ENCODE data around the gene EGLN3.
A peak's percentile ranks its signal among the peaks of the same experiment; 100 is the strongest.

EGLN3 gene

GRCh38 chr14:33951183-33951840, 438 bp upstream of the EGLN3 start:
- Mint-ChIP-seq H3K27me3 (peaks cover 34% of the 10 kb centered on the region), H3K4me3 (peak overlapping the region; percentile 78), H3K4me1 (ENCODE audit: low read depth) (peaks cover 30% of the 10 kb centered on the region), H3K9me3 (ENCODE audit: low read depth) (no peaks in the 10 kb centered on the region), H3K36me3 (no peaks in the 10 kb centered on the region), H3K27ac (no peak overlapping the region)

DNA sequence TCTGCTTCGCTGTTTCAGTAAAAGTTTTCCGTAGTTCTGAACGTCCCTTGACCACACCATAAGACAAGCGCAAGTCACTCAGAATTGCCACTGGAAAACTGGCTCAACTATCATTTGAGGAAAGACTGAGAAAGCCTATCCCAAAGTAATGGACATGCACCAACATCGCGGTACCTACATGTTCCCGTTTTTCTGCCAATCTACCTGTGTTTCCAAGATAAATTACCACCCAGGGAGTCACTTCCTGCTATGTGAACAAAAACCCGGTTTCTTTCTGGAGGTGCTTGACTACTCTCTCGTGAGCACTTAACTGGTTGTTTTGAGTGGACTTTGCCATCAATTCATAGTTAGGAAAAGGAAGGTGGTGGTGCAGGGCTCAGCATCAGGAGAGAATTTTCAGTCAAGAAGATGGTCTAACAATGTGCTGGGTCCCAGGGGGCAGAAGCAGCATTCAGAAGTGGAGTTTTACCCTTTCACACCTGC, 1.4 kb downstream of the EGLN3 start:
- H3K27ac Mint-ChIP-seq, result no peak overlapping the region
- H3K4me3 Mint-ChIP-seq, result peak overlapping the region; percentile 85
- H3K36me3 Mint-ChIP-seq, result no peaks in the 10 kb centered on the region
- no peaks in the 10 kb centered on the region for H3K9me3 Mint-ChIP-seq (ENCODE audit: low read depth)
- H3K27me3 Mint-ChIP-seq, result peaks cover 30% of the 10 kb centered on the region
- peaks cover 31% of the 10 kb centered on the region for H3K4me1 Mint-ChIP-seq (ENCODE audit: low read depth)

DNA sequence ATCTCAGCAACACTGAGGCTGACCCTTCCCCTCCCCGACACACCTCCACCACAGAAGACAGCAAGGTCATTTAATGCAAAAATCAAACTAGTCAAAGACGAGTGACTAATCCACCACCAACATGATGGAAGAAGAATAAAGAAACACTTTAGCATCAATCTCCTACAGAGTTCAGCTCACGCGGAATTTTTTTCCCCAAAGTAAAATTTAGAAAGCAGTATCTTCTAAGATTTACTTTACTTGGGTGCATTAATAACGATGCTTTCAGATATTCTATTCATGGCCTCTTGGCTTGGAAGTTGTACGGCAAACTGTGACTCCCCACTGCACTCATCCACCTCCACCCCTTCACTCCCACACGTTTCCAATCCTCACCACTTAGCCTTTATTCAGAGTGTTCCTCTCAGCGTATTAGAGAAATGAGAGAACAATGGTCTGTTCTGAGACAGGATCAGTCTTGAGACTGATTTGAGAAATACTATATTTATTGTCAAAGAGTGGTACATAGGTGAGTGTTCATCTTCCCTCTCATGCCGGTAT, 1.9 kb downstream of the EGLN3 start:
- H3K4me3 Mint-ChIP-seq, result peak overlapping the region; percentile 40
- H3K27ac Mint-ChIP-seq, result no peak overlapping the region
- H3K4me1 Mint-ChIP-seq (ENCODE audit: low read depth), result peaks cover 31% of the 10 kb centered on the region
- no peaks in the 10 kb centered on the region for H3K9me3 Mint-ChIP-seq (ENCODE audit: low read depth)
- H3K36me3 Mint-ChIP-seq, result no peaks in the 10 kb centered on the region
- peaks cover 29% of the 10 kb centered on the region for H3K27me3 Mint-ChIP-seq

- Mint-ChIP-seq H3K4me3 (peak overlapping the region; percentile 40), H3K36me3 (no peaks in the 10 kb centered on the region), H3K4me1 (ENCODE audit: low read depth) (peaks cover 31% of the 10 kb centered on the region), H3K27me3 (peaks cover 27% of the 10 kb centered on the region), H3K9me3 (ENCODE audit: low read depth) (no peaks in the 10 kb centered on the region), H3K27ac (no peak overlapping the region)
Measured at GRCh38 chr14:33948145-33948868, 2.6 kb downstream of the EGLN3 start.

GRCh38 chr14:33946679-33947476, 4.0 kb downstream of the EGLN3 start:
- Mint-ChIP-seq H3K4me1 (ENCODE audit: low read depth) (peaks cover 28% of the 10 kb centered on the region), H3K9me3 (ENCODE audit: low read depth) (no peaks in the 10 kb centered on the region), H3K27me3 (peaks cover 22% of the 10 kb centered on the region), H3K4me3 (no peak overlapping the region), H3K27ac (no peak overlapping the region), H3K36me3 (no peaks in the 10 kb centered on the region)

GRCh38 chr14:33945210-33946088, 5.4 kb downstream of the EGLN3 start:
- Mint-ChIP-seq H3K27me3 (peaks cover 16% of the 10 kb centered on the region), H3K9me3 (ENCODE audit: low read depth) (no peaks in the 10 kb centered on the region), H3K4me3 (no peak overlapping the region), H3K4me1 (ENCODE audit: low read depth) (peaks cover 17% of the 10 kb centered on the region), H3K27ac (no peak overlapping the region), H3K36me3 (no peaks in the 10 kb centered on the region)

DNA sequence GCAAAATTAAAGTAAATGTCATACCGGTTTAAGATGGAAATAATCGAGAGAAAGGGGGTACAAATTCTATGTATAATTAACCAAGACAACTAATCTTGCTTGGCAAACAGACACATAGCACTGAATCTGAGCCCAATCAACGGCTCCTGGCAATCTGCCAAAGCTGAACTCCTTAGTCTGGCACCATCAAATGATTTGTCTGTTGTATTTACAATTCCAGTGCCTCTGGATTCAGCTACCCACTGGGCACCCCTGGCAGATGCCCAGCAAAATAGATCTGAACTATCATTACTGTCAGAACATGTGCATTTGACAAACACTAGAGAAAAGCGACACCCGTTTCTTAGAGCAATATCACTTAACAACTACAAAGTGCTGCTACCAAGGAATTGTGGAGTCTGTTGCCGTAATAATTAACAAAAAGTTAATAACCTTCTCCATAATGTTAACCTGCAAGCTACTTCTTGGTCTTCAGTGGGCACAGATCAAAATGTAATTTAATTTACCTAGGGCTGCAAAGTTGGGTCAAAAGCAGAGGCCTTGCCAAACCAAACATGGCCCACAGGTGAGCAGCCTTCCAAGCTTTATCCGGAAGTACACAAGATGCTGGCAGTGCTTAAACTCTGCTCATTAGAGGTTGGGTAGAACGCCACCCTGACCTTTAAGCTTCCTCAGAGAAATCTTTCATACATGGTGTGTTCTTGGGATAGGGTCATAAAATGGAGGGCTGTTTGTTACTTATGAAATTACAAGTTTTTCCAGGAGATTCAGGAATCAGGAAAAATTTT, 7.6 kb downstream of the EGLN3 start:
- H3K9me3 Mint-ChIP-seq (ENCODE audit: low read depth), result no peaks in the 10 kb centered on the region

DNA sequence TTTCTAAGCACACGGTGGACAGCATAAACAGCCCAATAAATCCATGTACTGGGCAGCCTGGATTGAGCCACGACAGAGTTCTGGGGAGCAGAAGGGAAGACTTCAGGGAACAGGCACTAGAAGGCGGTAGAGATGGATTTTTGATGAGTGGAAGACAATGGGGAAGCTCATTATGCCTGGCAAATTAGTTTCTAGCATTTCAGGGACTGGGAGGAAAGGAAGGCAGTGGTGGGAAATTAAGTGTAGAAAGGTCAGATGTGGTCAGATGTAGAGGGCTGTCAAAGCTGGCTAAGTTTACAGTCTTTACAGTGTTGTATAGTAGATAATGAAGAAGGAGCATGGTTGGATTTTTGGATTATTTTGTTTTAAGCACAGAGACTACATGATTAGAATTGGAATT, 9.2 kb downstream of the EGLN3 start:
- H3K4me1 Mint-ChIP-seq (ENCODE audit: low read depth), result peaks cover 3% of the 10 kb centered on the region
- no peak overlapping the region for H3K27ac Mint-ChIP-seq
- peaks cover 1% of the 10 kb centered on the region for H3K27me3 Mint-ChIP-seq
- H3K36me3 Mint-ChIP-seq, result no peaks in the 10 kb centered on the region
- no peak overlapping the region for H3K4me3 Mint-ChIP-seq
- no peaks in the 10 kb centered on the region for H3K9me3 Mint-ChIP-seq (ENCODE audit: low read depth)

More for the DNA sequence above, 7.6 kb downstream of the EGLN3 start:
- H3K36me3 Mint-ChIP-seq, result no peaks in the 10 kb centered on the region
- H3K4me1 Mint-ChIP-seq (ENCODE audit: low read depth), result peaks cover 9% of the 10 kb centered on the region
- peaks cover 8% of the 10 kb centered on the region for H3K27me3 Mint-ChIP-seq
- H3K4me3 Mint-ChIP-seq, result no peak overlapping the region
- no peak overlapping the region for H3K27ac Mint-ChIP-seq

GRCh38 chr14:33940561-33941011, 10.3 kb downstream of the EGLN3 start:
- Mint-ChIP-seq H3K9me3 (ENCODE audit: low read depth) (no peaks in the 10 kb centered on the region), H3K4me3 (no peak overlapping the region), H3K27ac (no peak overlapping the region), H3K4me1 (ENCODE audit: low read depth) (no peaks in the 10 kb centered on the region), H3K36me3 (no peaks in the 10 kb centered on the region), H3K27me3 (no peaks in the 10 kb centered on the region)

GRCh38 chr14:33938131-33938949, 12.5 kb downstream of the EGLN3 start:
- no peaks in the 10 kb centered on the region for H3K27me3 Mint-ChIP-seq
- no peaks in the 10 kb centered on the region for H3K9me3 Mint-ChIP-seq (ENCODE audit: low read depth)
- no peak overlapping the region for H3K27ac Mint-ChIP-seq
- no peak overlapping the region for H3K4me3 Mint-ChIP-seq
- no peaks in the 10 kb centered on the region for H3K4me1 Mint-ChIP-seq (ENCODE audit: low read depth)
- H3K36me3 Mint-ChIP-seq, result no peaks in the 10 kb centered on the region

- H3K4me1 Mint-ChIP-seq (ENCODE audit: low read depth), result no peaks in the 10 kb centered on the region
- no peaks in the 10 kb centered on the region for H3K27me3 Mint-ChIP-seq
- H3K9me3 Mint-ChIP-seq (ENCODE audit: low read depth), result no peaks in the 10 kb centered on the region
Measured at GRCh38 chr14:33936391-33936790, 14.5 kb downstream of the EGLN3 start.

DNA sequence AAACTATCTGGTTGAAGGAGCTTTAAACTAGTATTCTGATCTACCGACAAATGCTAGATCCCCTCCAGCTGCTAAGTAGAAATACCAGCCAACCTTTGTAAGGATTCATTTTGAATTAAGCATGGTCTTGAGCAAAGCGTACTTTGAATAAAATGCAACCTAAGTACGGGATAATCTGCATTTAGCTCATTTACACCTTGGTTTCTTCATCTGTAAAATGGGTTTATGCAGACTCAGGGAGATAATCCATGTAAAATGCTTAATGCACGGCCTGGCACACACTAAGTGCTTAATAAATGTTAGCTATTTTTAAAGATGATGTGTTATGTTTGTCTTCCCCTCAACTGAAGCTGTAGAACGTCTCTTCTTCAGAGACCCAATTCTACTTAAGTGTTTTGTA, 15.9 kb downstream of the EGLN3 start:
- Mint-ChIP-seq H3K9me3 (ENCODE audit: low read depth) (no peaks in the 10 kb centered on the region), H3K27ac (no peak overlapping the region), H3K4me3 (no peak overlapping the region), H3K4me1 (ENCODE audit: low read depth) (no peaks in the 10 kb centered on the region), H3K27me3 (no peaks in the 10 kb centered on the region), H3K36me3 (no peaks in the 10 kb centered on the region)

More at GRCh38 chr14:33936391-33936790, 14.5 kb downstream of the EGLN3 start:
- no peaks in the 10 kb centered on the region for H3K36me3 Mint-ChIP-seq
- H3K27ac Mint-ChIP-seq, result no peak overlapping the region
- no peak overlapping the region for H3K4me3 Mint-ChIP-seq
